DLD1 (cell line): ENCODE results near the gene RPH3AL.

Source experiments
- in situ Hi-C: cut with HindIII; loops from 2 replicates; pipeline ENCODE4 v1.10.0; 2017; ENCODE audit warnings: low sequenced_read_pairs

Gene RPH3AL

GRCh38 chr17:163514-164098, 189.0 kb downstream of the RPH3AL start:
- in situ Hi-C loops = no loop called here

- in situ Hi-C loops = no loop called here
Measured at GRCh38 chr17:162689-163088, 189.9 kb downstream of the RPH3AL start.
